OCI-LY1 (cell line): ENCODE measurements around the gene ATP6V0E1.

Experiments
- EZH2 ChIP-seq: fragments of 200-600 bp; sonication (generic), shearing (Covaris generic); IDR thresholded peaks from 2 replicates; pipeline ENCODE4 v1.8.0; 2017; ENCODE audit warnings: borderline replicate concordance, mixed run types, mild to moderate bottlenecking, antibody characterized with exemption, low read length, moderate library complexity, mixed read lengths
- TF ChIP-seq, protein P1 (sequence below): fragments of 200-600 bp; sonication (generic), shearing (Covaris generic); IDR thresholded peaks from 2 replicates; pipeline ENCODE4 v1.5.1; 2017; ENCODE audit warnings: mild to moderate bottlenecking, antibody characterized with exemption, low read length, moderate library complexity, mixed read lengths

DNA sequence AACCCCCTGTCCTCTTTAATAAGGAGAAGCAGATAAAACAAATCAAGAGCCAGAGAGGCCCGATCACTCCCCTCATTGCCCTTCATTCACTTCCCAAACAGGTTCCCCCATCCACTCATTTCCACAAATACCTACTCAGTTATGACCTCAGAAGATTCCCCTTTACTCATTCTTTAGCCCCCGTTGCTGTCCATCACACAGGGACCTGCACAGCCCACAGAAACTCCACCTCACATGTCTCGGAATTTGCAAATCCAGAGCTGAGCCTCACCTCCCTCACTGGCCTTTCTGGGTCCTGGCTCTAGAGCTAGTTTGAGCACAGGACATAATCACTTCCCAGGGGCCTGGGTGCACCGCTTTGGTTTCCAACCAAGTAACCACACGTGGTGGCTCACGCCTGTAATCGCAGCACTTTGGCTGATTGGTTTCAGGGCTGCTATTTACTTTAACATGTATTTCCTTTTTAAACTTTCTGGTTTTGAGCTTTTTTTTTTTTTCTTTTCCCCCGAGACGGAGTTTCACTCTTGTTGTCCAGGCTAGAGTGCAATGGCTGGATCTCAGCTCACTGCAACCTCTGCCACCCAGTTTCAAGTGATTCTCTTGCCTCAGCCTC, 17.8 kb downstream of the ATP6V0E1 start:
- TF ChIP-seq, protein P1, sequence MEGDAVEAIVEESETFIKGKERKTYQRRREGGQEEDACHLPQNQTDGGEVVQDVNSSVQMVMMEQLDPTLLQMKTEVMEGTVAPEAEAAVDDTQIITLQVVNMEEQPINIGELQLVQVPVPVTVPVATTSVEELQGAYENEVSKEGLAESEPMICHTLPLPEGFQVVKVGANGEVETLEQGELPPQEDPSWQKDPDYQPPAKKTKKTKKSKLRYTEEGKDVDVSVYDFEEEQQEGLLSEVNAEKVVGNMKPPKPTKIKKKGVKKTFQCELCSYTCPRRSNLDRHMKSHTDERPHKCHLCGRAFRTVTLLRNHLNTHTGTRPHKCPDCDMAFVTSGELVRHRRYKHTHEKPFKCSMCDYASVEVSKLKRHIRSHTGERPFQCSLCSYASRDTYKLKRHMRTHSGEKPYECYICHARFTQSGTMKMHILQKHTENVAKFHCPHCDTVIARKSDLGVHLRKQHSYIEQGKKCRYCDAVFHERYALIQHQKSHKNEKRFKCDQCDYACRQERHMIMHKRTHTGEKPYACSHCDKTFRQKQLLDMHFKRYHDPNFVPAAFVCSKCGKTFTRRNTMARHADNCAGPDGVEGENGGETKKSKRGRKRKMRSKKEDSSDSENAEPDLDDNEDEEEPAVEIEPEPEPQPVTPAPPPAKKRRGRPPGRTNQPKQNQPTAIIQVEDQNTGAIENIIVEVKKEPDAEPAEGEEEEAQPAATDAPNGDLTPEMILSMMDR = no peak
- TF ChIP-seq EZH2 = no peak
